ENCODE results near the gene ZNF547.
"Not testable (repeated sequence)": the region's sequence is repeated elsewhere in the genome, so short reads cannot be mapped to it uniquely, and the experiment has no call there.

The ZNF547 gene

GRCh38 chr19:57374647-57375046, 11.3 kb downstream of the ZNF547 start:
- not testable (repeated sequence) for DNase-seq (ENCODE audit: low spot score)

- DNase-seq (ENCODE audit: low spot score): no peak
Observed at GRCh38 chr19:57376151-57376550, 12.8 kb downstream of the ZNF547 start.

GRCh38 chr19:57377498-57378146, 14.3 kb downstream of the ZNF547 start:
- no peak for DNase-seq (ENCODE audit: low spot score)

- DNase-seq (ENCODE audit: low spot score): no peak
Observed at GRCh38 chr19:57380923-57381322, 17.6 kb downstream of the ZNF547 start.

- no peak for DNase-seq (ENCODE audit: low spot score)
Observed at GRCh38 chr19:57382806-57383488, 19.6 kb downstream of the ZNF547 start.

GRCh38 chr19:57389194-57389729, 25.9 kb downstream of the ZNF547 start:
- DNase-seq (ENCODE audit: low spot score): no peak

- DNase-seq (ENCODE audit: low spot score): peak; percentile 98
Observed at GRCh38 chr19:57389730-57390598, 26.6 kb downstream of the ZNF547 start, which contains the start of gene ZNF548. TSS of gene ZNF548 (plus strand) at chr19:57389854. CDS start at chr19:57390100, 246 bp downstream.

- no peak for DNase-seq (ENCODE audit: low spot score)
Observed at GRCh38 chr19:57395710-57396109, 32.4 kb downstream of the ZNF547 start.

GRCh38 chr19:57398868-57399267, 35.5 kb downstream of the ZNF547 start:
- no peak for DNase-seq (ENCODE audit: low spot score)

GRCh38 chr19:57403737-57404563, 40.6 kb downstream of the ZNF547 start:
- DNase-seq (ENCODE audit: low spot score): no peak

- peak; percentile 13 for DNase-seq (ENCODE audit: low spot score)
Observed at GRCh38 chr19:57406516-57407123, 43.3 kb downstream of the ZNF547 start.

GRCh38 chr19:57410877-57411671, 47.7 kb downstream of the ZNF547 start, which contains the start of gene ZNF17:
TSS of gene ZNF17 (plus strand) at chr19:57411161. CDS start at chr19:57413616, 2,455 bp downstream.
- DNase-seq (ENCODE audit: low spot score): peak; percentile 95

GRCh38 chr19:57419439-57419838, 56.1 kb downstream of the ZNF547 start:
- DNase-seq (ENCODE audit: low spot score): no peak

- no peak for DNase-seq (ENCODE audit: low spot score)
Observed at GRCh38 chr19:57421037-57421436, 57.7 kb downstream of the ZNF547 start.
